B cell (primary cell): ENCODE measurements around the gene DCDC1. TPM values are rescaled to one million over a fixed set of nuclear protein-coding genes. Genes with fewer than 3 reads are reported as not detected.

Source experiments
- ATAC-seq: fragments of 200-7000 bp; cut with Tn5 transposase; one replicate; pipeline ENCODE4 v1.10.0; 2021; ENCODE audit warnings: low read depth, mild to moderate bottlenecking, moderate number of reproducible peaks, moderate library complexity
- CTCF ChIA-PET: fragments of 350-600 bp; sonication (Branson Sonifier 250); formaldehyde crosslinking; loops from one replicate; lab custom pipeline; 2021; ENCODE audit warnings: antibody characterized with exemption, inconsistent platforms; lab: Charles Lee
- POLR2A ChIA-PET: fragments of 350-600 bp; sonication (Branson Sonifier 250); formaldehyde crosslinking; loops from one replicate; lab custom pipeline; 2021; ENCODE audit warnings: antibody characterized with exemption; lab: Charles Lee
- DNase-seq: peaks from one replicate; pipeline ENCODE4 v3.0.0; 2013
- H2AFZ ChIP-seq: 2 replicates; pipeline ENCODE4 v1.6.1; 2012; ENCODE audit warnings: mild to moderate bottlenecking, low read depth, low read length; ENCODE audit not compliant: insufficient read depth, poor library complexity, severe bottlenecking
- H3K27ac ChIP-seq, 2 donors: 1 replicate in 1 of 2; 2 replicates in 1 of 2; pipeline ENCODE4 v1.5.1; 2012 to 2013; ENCODE audit warnings: low read length in 2 of 2, mild to moderate bottlenecking in 2 of 2, moderate library complexity in 1 of 2
- H3K27me3 ChIP-seq, 4 experiments: fragments of 200-600 bp in 1 of 4; sonication (generic) in 1 of 4; replicated peaks in 1 of 4; 1 replicate in 2 of 4; 2 replicates in 2 of 4; pipeline versions ENCODE4 v1.6.1 to v1.7.0; 2013 to 2016; ENCODE audit warnings: low read length in 3 of 4, mild to moderate bottlenecking in 2 of 4, mixed read lengths in 1 of 4, moderate library complexity in 1 of 4; ENCODE audit not compliant: insufficient read depth in 4 of 4, control insufficient read depth in 3 of 4; ENCODE audit errors: control extremely low read depth in 1 of 4
- H3K36me3 ChIP-seq, 2 experiments: replicated peaks in 1 of 2; 1 replicate in 1 of 2; 2 replicates in 1 of 2; pipeline versions ENCODE4 v1.6.1 to v1.7.1; 2013; ENCODE audit warnings: low read length in 1 of 2; ENCODE audit not compliant: insufficient read depth in 2 of 2, control insufficient read depth in 1 of 2; ENCODE audit errors: control extremely low read depth in 1 of 2, extremely low read depth in 1 of 2
- H3K4me1 ChIP-seq, 2 donors: fragments of 200-600 bp in 1 of 2; sonication (generic) in 1 of 2; 1 replicate in 1 of 2; 2 replicates in 1 of 2; pipeline versions ENCODE4 v1.5.1 to v1.6.1; 2013 to 2017; ENCODE audit warnings: low read length in 2 of 2; ENCODE audit not compliant: control insufficient read depth in 2 of 2, insufficient read depth in 2 of 2
- H3K4me2 ChIP-seq: replicated peaks from 2 replicates; pipeline ENCODE3; 2012; ENCODE audit warnings: mild to moderate bottlenecking, low read depth, low read length; ENCODE audit not compliant: poor library complexity, severe bottlenecking
- H3K4me3 ChIP-seq, 5 experiments: fragments of 200-600 bp in 1 of 5; sonication (generic) in 1 of 5; 1 replicate in 3 of 5; 2 replicates in 2 of 5; pipeline versions ENCODE4 v1.5.1 to v1.7.0; 2011 to 2016; ENCODE audit warnings: low read length in 4 of 5, mild to moderate bottlenecking in 4 of 5, low read depth in 2 of 5, control low read depth in 1 of 5, moderate library complexity in 1 of 5; ENCODE audit not compliant: insufficient read depth in 1 of 5; ENCODE audit errors: control extremely low read depth in 1 of 5, extremely low read depth in 1 of 5
- H3K79me2 ChIP-seq: fragments of 200-600 bp; sonication (generic); one replicate; pipeline ENCODE4 v1.6.0; 2016; ENCODE audit warnings: low read length; ENCODE audit not compliant: control insufficient read depth, insufficient read depth
- H3K9ac ChIP-seq: fragments of 200-600 bp; sonication (generic); 2 replicates; pipeline ENCODE4 v1.6.1; 2017; ENCODE audit warnings: mild to moderate bottlenecking, low read length, moderate library complexity
- H3K9me3 ChIP-seq, 3 donors: one replicate each; pipeline versions ENCODE4 v1.6.1 to v1.7.1; 2013; ENCODE audit warnings: low read length in 2 of 3; ENCODE audit not compliant: control insufficient read depth in 2 of 3, insufficient read depth in 1 of 3; ENCODE audit errors: control extremely low read depth in 1 of 3
- H4K20me1 ChIP-seq: 2 replicates; pipeline ENCODE4 v1.6.0; 2012; ENCODE audit warnings: mild to moderate bottlenecking, low read length; ENCODE audit not compliant: insufficient read depth, control insufficient read depth, poor library complexity, severe bottlenecking
- H3K27ac Mint-ChIP-seq: one replicate; pipeline ENCODE4 v1.8.0; 2021; ENCODE audit warnings: mixed read lengths
- H3K27me3 Mint-ChIP-seq: one replicate; pipeline ENCODE4 v1.8.0; 2021; ENCODE audit warnings: mixed read lengths
- H3K4me1 Mint-ChIP-seq: one replicate; pipeline ENCODE4 v1.8.0; 2021; ENCODE audit warnings: mixed read lengths
- H3K4me3 Mint-ChIP-seq: one replicate; pipeline ENCODE4 v1.8.0; 2021; ENCODE audit warnings: mixed read lengths
- H3K9me3 Mint-ChIP-seq: one replicate; pipeline ENCODE4 v1.8.0; 2022; ENCODE audit warnings: mixed read lengths; ENCODE audit not compliant: insufficient read depth
- EZH2 ChIP-seq: IDR thresholded peaks from 2 replicates; pipeline ENCODE4 v1.6.1; 2012; ENCODE audit warnings: borderline replicate concordance, low read depth, mild to moderate bottlenecking, moderate library complexity, low read length; ENCODE audit not compliant: insufficient read depth, poor library complexity, severe bottlenecking
- WGBS: methylation state at CpG from one replicate; pipeline ENCODE4 v1.1.5; 2013; ENCODE audit warnings: missing lambda C conversion rate; ENCODE audit not compliant: insufficient coverage; 5-methylcytosine and 5-hydroxymethylcytosine counted together
- intact Hi-C: fragments of 100-400 bp; cut with micrococcal nuclease; formaldehyde crosslinking; loops from one replicate; pipeline ENCODE4 v1.10.0; 2022
- polyA plus RNA-seq: library from polyadenylated mRNA; depleted of rRNA; stranded (reverse); fragments of >200 nt; gene quantifications from 2 replicates; pipeline ENCODE4 v1.2.3, GENCODE V29; 2012
- total RNA-seq, 2 donors: library from RNA; stranded (reverse); fragments of 120-200 nt in 1 of 2; gene quantifications; 1 replicate in 1 of 2; 2 replicates in 1 of 2; pipeline versions ENCODE4 v1.2.3 to v1.2.4, GENCODE V29; 2013 to 2022
- TF ChIP-seq, protein P1 (sequence below): fragments of 200-600 bp; IDR thresholded peaks from one replicate; pipeline ENCODE4 v1.8.0; 2022; ENCODE audit warnings: antibody characterized with exemption, mild to moderate bottlenecking

Gene DCDC1
- total and polyA plus RNA-seq, 2 donors (not counting 1 experiment from before 2014, with no cell fraction given) = not detected

DNA sequence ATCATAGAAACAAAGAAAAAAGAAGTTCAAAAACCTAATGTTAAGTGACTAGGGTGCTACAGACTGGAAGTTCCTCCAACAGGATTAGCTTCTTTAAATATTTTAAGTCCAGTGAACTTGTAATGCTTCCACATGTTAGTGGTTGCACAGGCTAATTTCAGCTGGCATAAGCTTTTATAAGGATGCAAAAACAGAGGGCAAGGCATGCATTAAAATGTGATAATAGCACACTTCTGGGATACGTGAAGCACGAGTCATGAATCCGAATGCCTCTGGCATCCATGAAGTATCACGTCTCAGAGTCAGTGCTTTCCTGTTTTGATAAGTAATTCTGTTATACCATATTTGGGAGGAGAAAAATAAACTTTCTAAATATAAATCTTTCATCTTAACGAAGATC is 106.8 kb downstream of the DCDC1 start:
- CTCF ChIA-PET = no interaction called here
- DNase-seq = no peak
- Mint-ChIP-seq H3K9me3 (no peaks in the 10 kb centered on the region), H3K27me3 (no peaks in the 10 kb centered on the region), H3K4me3 (no peak overlapping the region), H3K27ac (no peak overlapping the region), H3K4me1 (no peaks in the 10 kb centered on the region)
- Histone ChIP-seq H3K4me2 (no peak overlapping the region), H3K27ac (no peak overlapping the region), H3K36me3 (no peaks in the 10 kb centered on the region), H3K79me2 (no peaks in the 10 kb centered on the region), H4K20me1 (no peaks in the 10 kb centered on the region), H3K9ac (no peak overlapping the region), H3K27me3 (no peaks in the 10 kb centered on the region), H3K4me3 (no peak overlapping the region), H2AFZ (no peak overlapping the region), H3K4me1 (no peaks in the 10 kb centered on the region), H3K9me3 (no peaks in the 10 kb centered on the region)
- ATAC-seq = no peak
- TF ChIP-seq EZH2 = no peak
- TF ChIP-seq, protein P1, sequence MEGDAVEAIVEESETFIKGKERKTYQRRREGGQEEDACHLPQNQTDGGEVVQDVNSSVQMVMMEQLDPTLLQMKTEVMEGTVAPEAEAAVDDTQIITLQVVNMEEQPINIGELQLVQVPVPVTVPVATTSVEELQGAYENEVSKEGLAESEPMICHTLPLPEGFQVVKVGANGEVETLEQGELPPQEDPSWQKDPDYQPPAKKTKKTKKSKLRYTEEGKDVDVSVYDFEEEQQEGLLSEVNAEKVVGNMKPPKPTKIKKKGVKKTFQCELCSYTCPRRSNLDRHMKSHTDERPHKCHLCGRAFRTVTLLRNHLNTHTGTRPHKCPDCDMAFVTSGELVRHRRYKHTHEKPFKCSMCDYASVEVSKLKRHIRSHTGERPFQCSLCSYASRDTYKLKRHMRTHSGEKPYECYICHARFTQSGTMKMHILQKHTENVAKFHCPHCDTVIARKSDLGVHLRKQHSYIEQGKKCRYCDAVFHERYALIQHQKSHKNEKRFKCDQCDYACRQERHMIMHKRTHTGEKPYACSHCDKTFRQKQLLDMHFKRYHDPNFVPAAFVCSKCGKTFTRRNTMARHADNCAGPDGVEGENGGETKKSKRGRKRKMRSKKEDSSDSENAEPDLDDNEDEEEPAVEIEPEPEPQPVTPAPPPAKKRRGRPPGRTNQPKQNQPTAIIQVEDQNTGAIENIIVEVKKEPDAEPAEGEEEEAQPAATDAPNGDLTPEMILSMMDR = no peak
- intact Hi-C loops = no loop called here
- 100% methylated on average over 3 of the region's 5 CpGs for WGBS
- POLR2A ChIA-PET = no interaction called here

GRCh38 chr11:31259797-31260196 is 109.7 kb downstream of the DCDC1 start:
- Mint-ChIP-seq H3K9me3 (no peaks in the 10 kb centered on the region), H3K27me3 (no peaks in the 10 kb centered on the region), H3K27ac (no peak overlapping the region), H3K4me3 (no peak overlapping the region), H3K4me1 (no peaks in the 10 kb centered on the region)
- ChIA-PET CTCF (no interaction called here), POLR2A (no interaction called here)
- intact Hi-C loops = no loop called here
- DNase-seq (no peak), ATAC-seq (no peak)
- Histone ChIP-seq H3K4me2 (no peak overlapping the region), H3K79me2 (no peaks in the 10 kb centered on the region), H3K9ac (no peak overlapping the region), H3K27me3 (no peaks in the 10 kb centered on the region), H3K27ac (no peak overlapping the region), H3K4me3 (no peak overlapping the region), H4K20me1 (no peaks in the 10 kb centered on the region), H2AFZ (no peak overlapping the region), H3K36me3 (no peaks in the 10 kb centered on the region), H3K9me3 (no peaks in the 10 kb centered on the region), H3K4me1 (no peaks in the 10 kb centered on the region)
- WGBS = 100% methylated on average over 1 of the region's 1 CpG
- TF ChIP-seq EZH2 = no peak
- TF ChIP-seq, protein P1 = no peak
